Activated CD4-positive, CD25-positive, alpha-beta regulatory T cell (primary cell): ENCODE results near the gene TAS2R4.
"Not testable (repeated sequence)": the region's sequence is repeated elsewhere in the genome, so short reads cannot be mapped to it uniquely, and the experiment has no call there.

ENCODE experiments used
- DNase-seq, 4 experiments: peaks; one replicate each; lab custom pipeline; 2025; lab: John Stamatoyannopoulos, UW

The TAS2R4 gene

GRCh38 chr7:141776374-141776773 lies at the start of gene TAS2R4:
TAS2R4 (plus strand) TSS chr7:141776674; CDS start chr7:141778489, 1,815 bp downstream.
- DNase-seq = no peak

GRCh38 chr7:141729020-141729419 lies 47.5 kb upstream of the TAS2R4 start:
- DNase-seq = no peak

- DNase-seq = no peak
Observed at GRCh38 chr7:141731476-141732149, 44.9 kb upstream of the TAS2R4 start.

DNA sequence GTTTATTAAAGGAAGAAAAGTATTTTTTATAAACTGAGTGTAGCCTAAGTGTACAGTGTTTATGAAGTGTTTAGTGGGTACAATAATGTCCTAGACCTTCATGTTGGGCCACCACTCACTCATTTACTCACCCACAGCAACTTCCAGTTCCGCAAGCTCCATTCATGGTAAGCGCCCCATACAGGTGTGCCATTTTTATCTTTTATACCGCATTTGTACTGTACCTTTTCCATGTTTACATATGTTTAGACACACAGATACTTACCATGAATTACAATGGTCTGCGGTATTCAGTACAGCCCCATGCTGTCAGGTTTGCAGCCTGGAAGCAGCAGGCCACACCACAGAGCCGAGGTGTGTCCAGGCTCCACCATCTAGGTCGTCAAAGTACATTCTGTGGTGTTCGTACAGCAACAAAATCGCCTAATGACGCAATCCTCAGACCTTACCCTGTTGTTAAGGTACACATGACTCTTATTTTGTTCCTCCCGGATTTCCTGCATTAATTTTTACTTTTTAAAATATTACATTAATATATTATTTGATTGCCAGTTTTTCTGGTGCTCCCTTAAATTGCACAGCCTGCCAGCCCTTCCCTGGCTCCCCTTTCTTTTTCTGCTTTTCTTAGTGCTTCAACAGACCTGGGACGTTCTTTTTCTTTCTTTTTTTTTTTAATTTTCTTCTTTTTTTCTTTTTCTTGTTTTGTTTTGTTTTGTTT lies 39.2 kb upstream of the TAS2R4 start:
- DNase-seq = no peak

DNA sequence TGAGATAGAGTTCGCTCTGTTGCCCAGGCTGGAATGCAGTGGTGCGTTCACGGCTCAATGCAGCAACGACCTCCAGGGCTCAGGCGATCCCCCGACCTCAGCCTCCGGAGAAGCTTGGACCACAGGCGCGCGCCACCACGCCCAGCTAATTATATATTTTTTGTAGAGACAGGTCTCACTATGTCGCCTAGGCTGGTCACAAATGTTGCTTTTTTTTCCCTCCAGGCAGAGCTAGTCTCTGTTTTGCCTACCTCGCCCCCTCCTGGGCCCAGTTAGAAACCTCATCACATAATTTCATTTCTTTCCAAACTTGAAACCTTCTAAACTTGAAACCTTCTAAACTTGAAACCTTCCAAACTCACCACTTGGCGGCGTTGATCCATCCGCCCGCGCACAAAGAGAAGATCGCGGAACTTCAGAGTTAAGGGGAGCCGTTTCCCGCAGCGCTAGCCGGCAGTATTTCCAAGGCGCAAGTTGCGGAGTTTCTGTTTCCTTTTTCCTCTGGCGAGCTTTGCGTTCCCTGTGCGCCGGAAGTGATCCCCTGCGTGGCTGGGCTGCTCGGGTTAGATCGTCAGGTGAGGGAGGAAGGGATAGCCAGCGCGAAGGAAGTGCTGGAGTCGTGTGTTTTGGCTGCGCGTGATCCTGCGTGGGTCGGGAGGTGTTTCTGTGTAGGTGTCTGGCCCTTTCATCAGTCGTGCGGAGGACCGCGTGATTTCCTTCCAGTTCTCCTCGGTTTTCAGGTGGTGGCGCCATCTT lies 38.5 kb upstream of the TAS2R4 start, which contains the start of gene SSBP1:
SSBP1 (plus strand) TSS at position 523 of the 756 bp plus-strand sequence. CDS start 809 bp downstream, outside the sequence.
- peak; percentile 71 to 80 (median 80) for DNase-seq

DNA sequence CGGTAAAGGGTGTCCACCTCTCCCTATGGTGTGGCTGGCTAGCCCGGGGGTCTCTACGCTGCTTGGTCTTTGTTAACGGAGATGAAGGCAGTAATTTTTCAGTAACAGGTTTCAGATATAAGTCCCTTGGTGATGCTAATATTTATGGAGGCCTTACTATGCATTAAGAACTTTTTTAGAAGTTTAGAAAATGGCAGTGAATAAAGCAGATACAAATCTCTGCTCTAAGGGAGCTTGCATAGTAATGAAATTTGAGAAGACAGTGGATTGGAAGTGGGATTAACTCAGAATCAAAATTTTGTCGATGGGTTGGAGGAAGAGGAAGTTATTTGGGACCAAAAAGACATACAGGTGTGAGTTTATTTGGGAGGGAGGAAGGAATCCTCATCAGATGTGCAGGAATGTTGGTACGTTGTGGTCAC lies 37.9 kb upstream of the TAS2R4 start:
- no peak for DNase-seq

GRCh38 chr7:141739250-141739649 lies 37.2 kb upstream of the TAS2R4 start:
- DNase-seq = no peak

GRCh38 chr7:141742229-141742628 lies 34.2 kb upstream of the TAS2R4 start:
- DNase-seq = no peak

- no peak for DNase-seq
Observed at GRCh38 chr7:141744131-141744530, 32.3 kb upstream of the TAS2R4 start.

GRCh38 chr7:141748396-141748795 lies 28.1 kb upstream of the TAS2R4 start:
- DNase-seq = no peak

GRCh38 chr7:141751904-141752303 lies 24.6 kb upstream of the TAS2R4 start:
- not testable (repeated sequence) for DNase-seq

DNA sequence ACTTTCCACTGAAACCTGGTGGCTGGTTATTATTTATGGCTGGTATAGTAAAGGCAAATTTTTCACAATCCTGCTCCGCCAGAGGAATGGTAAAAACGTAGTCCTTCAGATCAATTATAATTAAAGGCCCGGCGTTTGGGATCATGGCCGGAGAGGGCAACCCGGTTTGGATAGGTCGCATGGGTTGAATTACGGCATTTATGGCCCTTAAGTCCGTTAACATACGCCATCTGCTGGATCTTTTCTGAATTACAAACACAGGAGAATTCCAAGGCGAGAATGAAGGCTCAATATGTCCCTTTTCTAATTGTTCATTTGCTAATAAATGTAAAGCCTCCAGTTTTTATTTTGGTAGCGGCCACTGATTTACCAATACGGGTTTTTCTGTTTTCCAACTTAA lies 23.8 kb upstream of the TAS2R4 start:
- no peak for DNase-seq

DNA sequence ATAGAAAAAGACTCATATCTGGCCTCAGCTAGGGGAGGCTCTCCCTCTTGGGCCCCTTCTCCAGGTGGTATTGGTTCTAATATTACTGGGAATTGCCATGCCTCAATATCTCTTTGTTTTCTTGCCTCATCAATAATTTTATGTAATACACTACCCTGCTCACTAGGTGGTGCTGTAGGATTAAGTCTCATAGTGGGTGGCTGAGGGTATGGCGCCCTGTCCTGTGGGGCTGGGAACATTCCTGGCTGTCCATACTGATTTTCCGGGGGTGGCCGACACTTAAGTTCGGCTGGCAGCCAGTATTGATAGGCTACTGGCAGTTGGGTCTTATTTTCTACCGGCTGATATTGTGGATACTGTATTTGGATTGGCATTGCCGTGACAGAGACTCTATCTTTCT lies 21.5 kb upstream of the TAS2R4 start:
- no peak for DNase-seq

- DNase-seq = no peak
Observed at GRCh38 chr7:141763797-141764196, 12.7 kb upstream of the TAS2R4 start, which contains the start of gene TAS2R3. TAS2R3 (plus strand) TSS chr7:141764097; CDS start chr7:141764159, 62 bp downstream.

GRCh38 chr7:141770083-141770583 lies 6.3 kb upstream of the TAS2R4 start:
- DNase-seq = not testable (repeated sequence)

DNA sequence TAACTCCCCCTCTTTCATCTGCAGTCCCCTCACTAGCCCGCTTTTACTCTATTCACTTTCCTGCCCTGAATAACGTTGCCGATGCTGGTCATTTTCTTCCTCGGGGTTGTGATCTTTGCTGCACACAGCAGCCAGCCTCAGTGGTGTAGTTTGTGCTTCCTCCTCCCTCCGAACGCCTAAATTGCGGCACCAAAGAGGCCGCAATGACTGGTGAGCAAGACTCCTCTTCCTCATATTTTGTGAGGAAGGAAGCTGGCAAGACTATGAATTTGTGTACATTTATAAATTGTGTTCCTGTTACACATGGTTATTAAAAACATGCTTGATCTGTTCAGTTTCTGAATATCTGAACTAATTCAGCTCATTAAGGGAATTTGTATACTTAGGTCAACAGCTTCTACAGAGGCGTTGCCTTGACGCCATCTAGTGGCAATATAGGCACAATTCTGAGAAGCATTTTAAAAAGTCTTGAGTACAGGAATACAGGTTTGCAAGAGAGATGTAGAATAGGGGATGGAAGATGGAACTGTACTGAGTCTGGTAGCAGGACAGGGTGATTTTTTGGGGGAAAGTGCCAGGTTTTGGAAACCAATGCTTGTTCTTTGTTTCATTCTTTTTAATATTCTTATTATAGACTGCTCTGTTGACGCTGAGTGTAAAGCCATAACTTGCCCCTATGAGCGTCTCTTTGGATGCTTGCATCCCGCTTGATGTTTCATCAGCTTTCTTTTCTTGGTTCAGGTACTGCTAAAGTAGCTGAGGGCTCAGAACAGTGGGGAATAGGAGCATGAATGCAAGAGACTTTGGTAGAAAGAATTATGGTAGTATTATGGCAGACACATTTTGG lies 9.5 kb downstream of the TAS2R4 start:
- DNase-seq = no peak

GRCh38 chr7:141788296-141788695 lies 11.8 kb downstream of the TAS2R4 start:
- DNase-seq = no peak

- DNase-seq = no peak
Observed at GRCh38 chr7:141789917-141790316, 13.4 kb downstream of the TAS2R4 start, which contains the start of gene TAS2R5. TAS2R5 (plus strand) TSS chr7:141790217; CDS start chr7:141790362, 145 bp downstream.

DNA sequence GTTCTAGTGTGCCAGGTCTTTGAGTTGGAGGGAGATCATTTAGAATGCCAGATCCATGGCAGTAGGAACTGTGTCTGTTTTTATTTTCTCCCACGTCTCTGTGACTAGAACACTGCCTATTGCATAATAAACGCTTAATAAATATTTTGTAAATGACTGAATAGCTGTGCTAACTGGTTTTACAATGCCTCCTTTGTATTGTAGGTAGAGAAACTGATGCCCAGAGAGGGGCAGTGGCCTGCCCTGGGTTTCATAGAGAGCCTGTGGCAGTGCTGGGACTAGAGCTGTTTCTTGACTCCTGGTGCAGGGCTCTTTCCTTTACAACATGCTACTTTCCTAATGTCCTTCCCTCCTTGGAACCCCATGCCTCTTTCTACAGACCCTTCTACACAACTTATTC lies 16.1 kb downstream of the TAS2R4 start:
- no peak for DNase-seq

- no peak for DNase-seq
Observed at GRCh38 chr7:141820067-141820466, 43.6 kb downstream of the TAS2R4 start.

- DNase-seq = not testable (repeated sequence)
Observed at GRCh38 chr7:141822432-141822831, 46.0 kb downstream of the TAS2R4 start.
